Measurements from ENCODE around the gene KCNMB2. TPM values are rescaled to one million over a fixed set of nuclear protein-coding genes. Genes with fewer than 3 reads are reported as not detected.

Gene KCNMB2
- total RNA-seq, 2 donors from 2014 or later = not detected

GRCh38 chr3:178810181-178810580 is 273.9 kb downstream of the KCNMB2 start:
- no peaks in the 10 kb centered on the region for H3K36me3 Mint-ChIP-seq (ENCODE audit: low read depth)
- H3K9me3 Mint-ChIP-seq = no peaks in the 10 kb centered on the region
- H3K27me3 Mint-ChIP-seq = no peaks in the 10 kb centered on the region
- H3K4me1 Mint-ChIP-seq = no peaks in the 10 kb centered on the region
- H3K4me3 Mint-ChIP-seq = no peak overlapping the region
- no peak for ATAC-seq (replicated peaks)
- H3K27ac Mint-ChIP-seq = no peak overlapping the region

- ATAC-seq (replicated peaks) = no peak
- H3K27ac Mint-ChIP-seq = no peak overlapping the region
- H3K4me3 Mint-ChIP-seq = no peak overlapping the region
- no peaks in the 10 kb centered on the region for H3K36me3 Mint-ChIP-seq (ENCODE audit: low read depth)
- peaks cover 10% of the 10 kb centered on the region for H3K27me3 Mint-ChIP-seq
- no peaks in the 10 kb centered on the region for H3K9me3 Mint-ChIP-seq
- H3K4me1 Mint-ChIP-seq = no peaks in the 10 kb centered on the region
Measured at GRCh38 chr3:178822722-178823121, 286.5 kb downstream of the KCNMB2 start.

- Mint-ChIP-seq H3K36me3 (ENCODE audit: low read depth) (no peaks in the 10 kb centered on the region), H3K27me3 (peaks cover 10% of the 10 kb centered on the region), H3K27ac (no peak overlapping the region), H3K4me1 (no peaks in the 10 kb centered on the region), H3K9me3 (no peaks in the 10 kb centered on the region), H3K4me3 (no peak overlapping the region)
- ATAC-seq (replicated peaks) = no peak
Measured at GRCh38 chr3:178823150-178823549, 286.9 kb downstream of the KCNMB2 start.

GRCh38 chr3:178823591-178824246 is 287.5 kb downstream of the KCNMB2 start:
- Mint-ChIP-seq H3K36me3 (ENCODE audit: low read depth) (no peaks in the 10 kb centered on the region), H3K4me1 (no peaks in the 10 kb centered on the region), H3K27ac (no peak overlapping the region), H3K27me3 (peaks cover 7% of the 10 kb centered on the region), H3K9me3 (no peaks in the 10 kb centered on the region), H3K4me3 (no peak overlapping the region)
- no peak for ATAC-seq (replicated peaks)

GRCh38 chr3:178826435-178827123 is 290.3 kb downstream of the KCNMB2 start:
- no peaks in the 10 kb centered on the region for H3K9me3 Mint-ChIP-seq
- no peaks in the 10 kb centered on the region for H3K27me3 Mint-ChIP-seq
- H3K36me3 Mint-ChIP-seq (ENCODE audit: low read depth) = no peaks in the 10 kb centered on the region
- H3K4me3 Mint-ChIP-seq = no peak overlapping the region
- ATAC-seq (replicated peaks) = no peak
- H3K27ac Mint-ChIP-seq = no peak overlapping the region
- no peaks in the 10 kb centered on the region for H3K4me1 Mint-ChIP-seq

- no peaks in the 10 kb centered on the region for H3K4me1 Mint-ChIP-seq
- no peak for ATAC-seq (replicated peaks)
- H3K27ac Mint-ChIP-seq = no peak overlapping the region
- H3K4me3 Mint-ChIP-seq = no peak overlapping the region
- no peaks in the 10 kb centered on the region for H3K27me3 Mint-ChIP-seq
- no peaks in the 10 kb centered on the region for H3K36me3 Mint-ChIP-seq (ENCODE audit: low read depth)
- H3K9me3 Mint-ChIP-seq = no peaks in the 10 kb centered on the region
Measured at GRCh38 chr3:178827285-178827856, 291.1 kb downstream of the KCNMB2 start.

GRCh38 chr3:178833695-178834094 is 297.5 kb downstream of the KCNMB2 start:
- Mint-ChIP-seq H3K27ac (no peak overlapping the region), H3K4me3 (no peak overlapping the region), H3K36me3 (ENCODE audit: low read depth) (no peaks in the 10 kb centered on the region), H3K4me1 (no peaks in the 10 kb centered on the region), H3K27me3 (no peaks in the 10 kb centered on the region), H3K9me3 (no peaks in the 10 kb centered on the region)
- ATAC-seq (replicated peaks) = no peak

GRCh38 chr3:178835033-178835432 is 298.8 kb downstream of the KCNMB2 start:
- H3K4me3 Mint-ChIP-seq = no peak overlapping the region
- H3K9me3 Mint-ChIP-seq = no peaks in the 10 kb centered on the region
- no peaks in the 10 kb centered on the region for H3K36me3 Mint-ChIP-seq (ENCODE audit: low read depth)

GRCh38 chr3:178837512-178837911 is 301.3 kb downstream of the KCNMB2 start:
- no peak for ATAC-seq (replicated peaks)
- H3K4me1 Mint-ChIP-seq = no peaks in the 10 kb centered on the region
- no peaks in the 10 kb centered on the region for H3K9me3 Mint-ChIP-seq
- no peak overlapping the region for H3K4me3 Mint-ChIP-seq
- no peaks in the 10 kb centered on the region for H3K36me3 Mint-ChIP-seq (ENCODE audit: low read depth)
- no peaks in the 10 kb centered on the region for H3K27me3 Mint-ChIP-seq
- H3K27ac Mint-ChIP-seq = no peak overlapping the region

More at GRCh38 chr3:178835033-178835432, 298.8 kb downstream of the KCNMB2 start:
- H3K4me1 Mint-ChIP-seq = no peaks in the 10 kb centered on the region
- no peak overlapping the region for H3K27ac Mint-ChIP-seq
- H3K27me3 Mint-ChIP-seq = no peaks in the 10 kb centered on the region
- no peak for ATAC-seq (replicated peaks)

- Mint-ChIP-seq H3K27ac (no peak overlapping the region), H3K27me3 (no peaks in the 10 kb centered on the region), H3K9me3 (no peaks in the 10 kb centered on the region), H3K4me1 (no peaks in the 10 kb centered on the region), H3K4me3 (no peak overlapping the region), H3K36me3 (ENCODE audit: low read depth) (no peaks in the 10 kb centered on the region)
- no peak for ATAC-seq (replicated peaks)
Measured at GRCh38 chr3:178840586-178840985, 304.4 kb downstream of the KCNMB2 start.

- H3K27me3 Mint-ChIP-seq = no peaks in the 10 kb centered on the region
- H3K9me3 Mint-ChIP-seq = no peaks in the 10 kb centered on the region
- no peaks in the 10 kb centered on the region for H3K36me3 Mint-ChIP-seq (ENCODE audit: low read depth)
- no peak for ATAC-seq (replicated peaks)
- no peaks in the 10 kb centered on the region for H3K4me1 Mint-ChIP-seq
- no peak overlapping the region for H3K4me3 Mint-ChIP-seq
- no peak overlapping the region for H3K27ac Mint-ChIP-seq
Measured at GRCh38 chr3:178841011-178841410, 304.8 kb downstream of the KCNMB2 start.

GRCh38 chr3:178844916-178845315 is 308.7 kb downstream of the KCNMB2 start:
- ATAC-seq (replicated peaks) = no peak
- no peaks in the 10 kb centered on the region for H3K36me3 Mint-ChIP-seq (ENCODE audit: low read depth)
- no peak overlapping the region for H3K27ac Mint-ChIP-seq
- H3K4me3 Mint-ChIP-seq = no peak overlapping the region
- H3K9me3 Mint-ChIP-seq = no peaks in the 10 kb centered on the region
- no peaks in the 10 kb centered on the region for H3K4me1 Mint-ChIP-seq
- no peaks in the 10 kb centered on the region for H3K27me3 Mint-ChIP-seq

GRCh38 chr3:178845420-178846118 is 309.3 kb downstream of the KCNMB2 start:
- H3K27ac Mint-ChIP-seq = no peak overlapping the region
- no peaks in the 10 kb centered on the region for H3K9me3 Mint-ChIP-seq
- H3K4me3 Mint-ChIP-seq = no peak overlapping the region
- no peaks in the 10 kb centered on the region for H3K27me3 Mint-ChIP-seq
- H3K36me3 Mint-ChIP-seq (ENCODE audit: low read depth) = no peaks in the 10 kb centered on the region
- ATAC-seq (replicated peaks) = no peak
- H3K4me1 Mint-ChIP-seq = no peaks in the 10 kb centered on the region

- H3K4me1 Mint-ChIP-seq = no peaks in the 10 kb centered on the region
- H3K27ac Mint-ChIP-seq = no peak overlapping the region
- no peak for ATAC-seq (replicated peaks)
Measured at GRCh38 chr3:178847190-178847589, 311.0 kb downstream of the KCNMB2 start.

More at GRCh38 chr3:178847190-178847589, 311.0 kb downstream of the KCNMB2 start:
- Mint-ChIP-seq H3K27me3 (no peaks in the 10 kb centered on the region), H3K4me3 (no peak overlapping the region), H3K9me3 (no peaks in the 10 kb centered on the region), H3K36me3 (ENCODE audit: low read depth) (no peaks in the 10 kb centered on the region)

All from activated T-helper 17 cell treated with anti-CD3 and anti-CD28 coated beads, Interleukin-2, amount 50 U/mL, for 72 hours (primary cell).